HG03558 (cell line): ENCODE results near the gene TAF5.
"Not testable (repeated sequence)": the region's sequence is repeated elsewhere in the genome, so short reads cannot be mapped to it uniquely, and the experiment has no call there.

Experiments
- ATAC-seq: cut with Tn5 transposase; IDR thresholded peaks from one replicate; pipeline ENCODE4 v1.9.1; 2021; ENCODE audit warnings: moderate number of reproducible peaks; ENCODE audit not compliant: unreplicated experiment; ENCODE audit errors: extremely low read depth

The TAF5 gene

GRCh38 chr10:103367782-103368518 lies at the start of gene TAF5:
Gene TAF5 (plus strand): TSS chr10:103367976. CDS start chr10:103367990, 14 bp downstream.
- peak; percentile 25 for ATAC-seq

- ATAC-seq, result no peak
Measured at GRCh38 chr10:103327906-103328305, 39.9 kb upstream of the TAF5 start.

GRCh38 chr10:103333934-103334520 lies 33.7 kb upstream of the TAF5 start:
- no peak for ATAC-seq

- ATAC-seq, result no peak
Measured at GRCh38 chr10:103334567-103334966, 33.2 kb upstream of the TAF5 start.

GRCh38 chr10:103336370-103336769 lies 31.4 kb upstream of the TAF5 start:
- no peak for ATAC-seq

- no peak for ATAC-seq
Measured at GRCh38 chr10:103350175-103350516, 17.6 kb upstream of the TAF5 start.

- peak; percentile 36 for ATAC-seq
Measured at GRCh38 chr10:103350517-103351260, 17.1 kb upstream of the TAF5 start, which contains the start of gene PCGF6. Gene PCGF6 (minus strand): TSS chr10:103351140. CDS start chr10:103351066, 74 bp downstream.

GRCh38 chr10:103353281-103353680 lies 14.5 kb upstream of the TAF5 start:
- ATAC-seq, result no peak

GRCh38 chr10:103354567-103354966 lies 13.2 kb upstream of the TAF5 start:
- not testable (repeated sequence) for ATAC-seq

GRCh38 chr10:103355906-103356599 lies 11.7 kb upstream of the TAF5 start:
- ATAC-seq, result no peak

GRCh38 chr10:103359493-103359892 lies 8.3 kb upstream of the TAF5 start:
- not testable (repeated sequence) for ATAC-seq

GRCh38 chr10:103360791-103361190 lies 7.0 kb upstream of the TAF5 start:
- ATAC-seq, result not testable (repeated sequence)

- no peak for ATAC-seq
Measured at GRCh38 chr10:103367379-103367781, 396 bp upstream of the TAF5 start.

GRCh38 chr10:103373544-103373943 lies 5.8 kb downstream of the TAF5 start:
- ATAC-seq, result no peak

- ATAC-seq, result no peak
Measured at GRCh38 chr10:103374263-103374662, 6.5 kb downstream of the TAF5 start.

- no peak for ATAC-seq
Measured at GRCh38 chr10:103382769-103383168, 15.0 kb downstream of the TAF5 start.

GRCh38 chr10:103394180-103394579 lies 26.4 kb downstream of the TAF5 start:
- no peak for ATAC-seq

GRCh38 chr10:103395754-103396066 lies 27.9 kb downstream of the TAF5 start:
- no peak for ATAC-seq

GRCh38 chr10:103396067-103396788 lies 28.5 kb downstream of the TAF5 start, which contains the start of the genes ATP5MK and PDCD11:
Gene ATP5MK (minus strand): TSS chr10:103396475. CDS start chr10:103392457, 4,018 bp downstream.
Gene PDCD11 (plus strand): TSS chr10:103396626. CDS start chr10:103398427, 1,801 bp downstream.
- ATAC-seq, result peak; percentile 91

GRCh38 chr10:103396789-103397087 lies 29.0 kb downstream of the TAF5 start:
- ATAC-seq, result no peak
